GM15510 (cell line): ENCODE data around the gene CLIP4.

Source experiments
- POLR2A ChIP-seq: IDR thresholded peaks from 3 replicates; pipeline ENCODE4 v1.6.1; 2011; ENCODE audit warnings: borderline replicate concordance; ENCODE audit not compliant: insufficient read length; ENCODE audit errors: extremely low read depth

The CLIP4 gene

DNA sequence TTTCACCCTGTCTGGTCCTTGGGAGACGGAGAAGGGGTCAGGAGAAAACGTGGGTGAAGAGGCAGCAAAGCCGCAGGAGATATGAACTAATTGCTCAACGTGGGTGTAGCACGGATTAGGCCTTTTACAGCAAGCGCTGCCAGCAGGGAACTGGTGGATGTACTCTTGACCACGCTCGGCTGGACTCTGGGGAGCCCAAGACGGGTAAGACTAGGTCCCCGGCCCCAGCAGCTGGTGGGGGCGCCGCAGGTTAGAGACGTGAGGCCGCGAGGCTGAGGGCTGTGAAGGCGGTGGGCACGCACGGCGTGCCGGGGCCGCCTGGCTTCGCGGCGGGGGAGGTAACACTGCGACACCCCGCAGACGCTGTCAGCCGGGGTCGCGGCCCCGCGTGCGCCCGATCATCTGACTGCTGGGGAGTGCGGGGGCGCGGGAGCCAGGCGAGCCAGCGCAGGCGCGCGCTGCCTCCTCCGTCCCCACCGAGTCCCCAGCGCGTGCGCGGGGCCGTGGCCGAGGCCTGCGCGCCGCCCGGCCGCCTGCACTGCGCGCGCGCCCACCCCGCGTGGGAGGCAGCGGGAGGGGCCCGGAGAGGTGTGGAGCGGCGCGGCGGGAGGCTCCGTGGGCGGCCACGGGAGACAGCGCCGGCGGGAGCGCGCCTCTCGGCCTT, at the start of gene CLIP4:
Gene CLIP4 (plus strand): TSS at position 470 of the 664 bp plus-strand sequence. CDS start 5,974 bp downstream, outside the sequence.
- TF ChIP-seq POLR2A, result peak; percentile 66

DNA sequence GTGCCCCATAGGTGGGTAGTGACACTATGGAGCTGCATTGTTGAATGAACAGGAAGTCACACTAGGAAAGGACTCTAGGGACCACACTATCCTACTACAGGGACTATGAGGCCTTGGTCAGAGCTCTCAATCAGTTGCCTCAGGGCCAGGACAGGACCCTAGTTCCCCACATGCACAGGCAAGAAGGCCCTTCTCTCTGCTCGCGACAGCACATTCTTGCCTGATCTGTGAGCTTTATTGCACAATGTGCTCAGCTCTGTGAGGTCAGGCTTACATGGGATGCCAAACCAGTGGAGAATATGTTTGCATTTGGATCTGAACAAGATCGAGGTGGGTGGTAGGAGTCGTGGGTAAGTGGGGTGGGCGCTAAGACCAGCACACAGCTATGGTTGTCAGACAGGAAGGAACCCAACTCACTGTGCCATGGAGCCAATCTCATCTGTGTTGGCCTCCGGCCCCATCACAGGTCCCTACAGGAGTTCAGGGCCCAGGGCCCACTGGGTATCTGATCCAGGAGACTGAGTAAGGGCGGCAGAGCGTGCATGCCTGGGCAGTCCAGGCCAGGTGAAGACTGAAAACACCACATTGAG, 48.8 kb upstream of the CLIP4 start:
- no peak for TF ChIP-seq POLR2A

DNA sequence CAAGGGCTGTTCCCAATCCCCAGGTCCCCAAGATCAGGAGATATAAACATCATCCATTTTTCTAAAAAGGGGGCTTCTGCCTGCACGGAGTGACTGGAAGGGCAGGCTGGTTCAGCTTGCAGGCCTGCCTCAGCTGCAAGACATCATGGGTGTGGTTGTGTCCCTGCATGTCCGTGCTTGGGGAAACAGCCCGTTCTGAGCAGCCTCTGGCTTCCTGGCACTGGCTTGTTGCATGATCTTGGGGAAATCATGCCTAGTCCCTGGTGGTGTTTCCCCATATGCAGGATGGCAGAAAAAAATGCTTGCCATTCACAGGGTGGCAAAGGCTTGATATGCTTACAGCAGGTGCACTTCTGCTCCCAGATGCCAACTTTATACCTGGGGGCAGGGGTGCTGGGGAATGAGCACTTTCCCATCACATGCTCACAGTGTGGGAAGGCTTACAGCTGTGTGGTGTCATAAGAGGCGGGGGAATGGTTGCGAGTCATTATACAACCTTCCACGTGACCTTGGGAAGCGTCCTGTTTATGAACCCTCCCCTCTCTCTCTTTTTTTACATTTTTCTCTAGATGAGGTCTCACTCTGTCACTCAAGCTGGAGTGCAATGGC, 48.1 kb upstream of the CLIP4 start:
- TF ChIP-seq POLR2A, result no peak

- no peak for TF ChIP-seq POLR2A
These were observed 46.7 kb upstream of the CLIP4 start for GRCh38 chr2:29068513-29068912.

GRCh38 chr2:29070526-29070925, 44.7 kb upstream of the CLIP4 start:
- TF ChIP-seq POLR2A, result no peak

- no peak for TF ChIP-seq POLR2A
These were observed 43.9 kb upstream of the CLIP4 start for GRCh38 chr2:29071032-29071975.

GRCh38 chr2:29072251-29072650, 43.0 kb upstream of the CLIP4 start:
- TF ChIP-seq POLR2A, result no peak

DNA sequence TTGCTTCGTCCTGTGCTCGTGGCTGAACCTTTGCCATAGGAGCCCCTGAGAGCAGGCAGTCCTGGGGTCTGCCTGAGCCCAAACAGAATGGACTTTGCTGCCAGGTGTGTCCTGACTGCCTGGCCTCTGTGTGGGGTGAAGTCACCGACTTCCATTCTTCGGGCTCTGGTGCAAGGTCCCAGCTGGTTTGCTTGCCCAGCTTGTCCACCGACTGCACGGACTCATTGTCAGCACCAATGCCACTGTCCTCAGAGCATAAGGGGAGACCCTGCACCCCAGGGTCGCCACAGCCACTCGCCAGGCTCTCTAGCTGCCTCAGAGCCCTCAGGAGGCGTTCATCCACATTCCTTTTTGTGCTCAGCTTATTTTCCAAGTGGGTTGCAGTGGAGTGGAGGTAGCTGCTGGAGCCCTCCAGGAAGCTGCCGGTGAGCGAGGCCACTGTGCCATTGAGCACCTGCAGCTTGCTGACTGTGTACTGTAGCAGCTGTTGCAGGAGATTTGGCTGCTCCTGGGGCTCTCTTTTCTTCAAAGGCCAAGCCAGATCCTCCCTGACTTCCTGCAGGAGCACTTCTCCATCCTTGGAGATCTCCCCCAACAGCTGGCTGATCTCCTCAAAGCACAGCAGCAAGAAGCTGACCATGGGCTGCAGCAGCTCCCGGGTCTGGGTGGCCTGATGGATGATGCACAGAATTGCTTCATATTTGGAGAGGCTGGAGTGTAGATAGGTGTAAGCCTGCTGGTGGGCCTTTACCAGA, 42.1 kb upstream of the CLIP4 start:
- TF ChIP-seq POLR2A, result no peak

DNA sequence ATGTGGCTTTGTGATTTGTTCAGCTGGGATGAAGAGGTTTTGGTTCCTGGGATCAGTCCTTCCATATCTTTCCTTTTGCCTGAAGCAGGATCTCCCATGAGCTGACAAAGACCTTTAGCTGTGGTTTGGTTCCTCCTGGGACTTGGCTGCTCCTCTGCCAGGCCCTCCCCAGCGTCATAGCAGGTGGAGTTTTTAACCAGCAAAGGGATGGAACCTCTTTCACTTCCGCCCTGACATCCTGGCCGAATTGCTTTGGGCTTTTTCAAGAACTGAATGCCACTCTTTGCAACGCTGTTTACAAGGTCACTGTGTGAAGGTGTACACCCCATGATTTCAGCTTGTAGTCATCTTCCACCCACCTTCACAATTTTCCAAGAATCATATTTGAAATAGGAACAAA, 41.3 kb upstream of the CLIP4 start:
- no peak for TF ChIP-seq POLR2A

DNA sequence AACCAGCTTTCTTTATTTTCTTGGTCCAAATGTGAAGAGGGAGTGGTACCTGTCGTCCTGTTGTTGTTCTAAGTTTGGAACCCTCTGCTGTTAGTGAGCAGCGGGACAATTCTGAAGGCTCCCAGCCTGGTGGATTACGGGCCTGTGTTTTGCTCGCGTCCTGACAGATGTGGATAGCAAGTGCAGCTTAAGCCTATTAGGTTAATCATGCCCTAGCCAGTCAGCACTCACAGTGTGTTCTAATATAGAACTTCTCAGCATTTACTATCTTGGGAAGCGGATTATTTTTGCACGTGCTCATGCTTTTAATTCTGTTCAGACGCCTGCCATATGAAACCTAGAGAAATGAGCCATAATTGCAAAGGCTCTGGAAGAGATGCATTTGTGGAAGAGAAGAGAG, 40.8 kb upstream of the CLIP4 start, which contains the start of gene PCARE:
Gene PCARE (minus strand): TSS at position 113 of the 400 bp plus-strand sequence. CDS start 262 bp downstream, outside the sequence.
- TF ChIP-seq POLR2A, result no peak

DNA sequence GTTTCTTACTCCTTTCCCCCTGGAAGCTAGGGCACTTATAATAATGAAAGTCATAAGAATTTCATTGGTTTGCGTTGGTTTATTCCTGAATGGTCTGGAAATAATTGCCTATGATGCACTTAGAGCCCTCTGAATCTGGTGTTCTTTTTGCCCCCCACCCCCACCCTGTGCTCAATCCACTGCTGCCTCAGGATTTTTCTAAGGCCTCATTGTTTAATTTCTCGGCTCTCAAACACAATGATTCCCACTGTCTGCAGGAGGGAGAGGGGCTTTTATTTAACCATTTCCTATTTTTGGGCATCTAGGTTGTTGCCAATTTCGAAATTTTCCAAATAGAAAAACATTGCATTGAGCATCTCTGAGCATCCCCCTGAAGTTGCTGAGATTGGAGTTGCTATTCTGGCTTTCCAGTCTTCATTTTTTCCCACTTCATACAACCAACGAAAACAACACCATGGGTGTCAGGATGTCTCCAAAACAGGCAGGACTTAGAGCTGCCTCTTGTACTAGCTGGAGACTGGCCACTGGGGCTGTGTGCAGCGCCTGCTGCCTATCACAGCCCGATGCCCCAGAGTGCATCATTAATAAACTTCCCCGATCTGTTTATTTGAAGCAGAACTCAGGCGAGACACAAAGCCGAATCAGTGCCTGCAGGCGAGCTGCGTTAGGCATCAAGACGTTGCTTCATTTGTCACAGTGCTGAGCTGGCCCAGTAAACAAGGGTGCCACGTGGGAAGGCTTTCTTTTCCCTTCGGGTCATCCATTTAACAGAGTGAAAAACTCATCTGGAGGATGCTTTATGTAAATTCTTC, 39.1 kb upstream of the CLIP4 start:
- no peak for TF ChIP-seq POLR2A

- TF ChIP-seq POLR2A, result no peak
These were observed 35.3 kb upstream of the CLIP4 start for GRCh38 chr2:29079887-29080286.
